Keratinocyte (primary cell): ENCODE measurements around the gene DYNC2I2. TPM values are rescaled to one million over a fixed set of nuclear protein-coding genes. Genes with fewer than 3 reads are reported as not detected.

Experiments
- DNase-seq: peaks from one replicate; pipeline ENCODE4 v3.0.0-alpha.2; 2011; ENCODE audit warnings: low read depth, missing footprints, low spot score
- FAIRE-seq: peaks from 2 replicates; lab custom pipeline; 2011; peaks lifted over from hg19 to GRCh38; lab: Jason Lieb, UNC
- H2AFZ ChIP-seq: 2 replicates; pipeline ENCODE4 v1.6.0; 2012; ENCODE audit warnings: low read length, control low read depth, inconsistent platforms; ENCODE audit not compliant: control insufficient read depth
- H3K27ac ChIP-seq: 2 replicates; pipeline ENCODE4 v1.5.1; 2011; ENCODE audit warnings: low read length; ENCODE audit not compliant: control insufficient read depth, insufficient read depth
- H3K27me3 ChIP-seq: 3 replicates; pipeline ENCODE4 v1.6.0; 2011; ENCODE audit warnings: low read length; ENCODE audit not compliant: control insufficient read depth, insufficient read depth; ENCODE audit errors: extremely low read depth
- H3K36me3 ChIP-seq, 2 experiments: 2 replicates in 1 of 2; 3 replicates in 1 of 2; pipeline ENCODE4 v1.5.1; 2011; ENCODE audit warnings: low read length in 2 of 2, mild to moderate bottlenecking in 1 of 2; ENCODE audit not compliant: control insufficient read depth in 2 of 2, insufficient read depth in 2 of 2; ENCODE audit errors: extremely low read depth in 1 of 2
- H3K4me1 ChIP-seq: 3 replicates; pipeline ENCODE4 v1.5.1; 2011; ENCODE audit warnings: low read length; ENCODE audit not compliant: control insufficient read depth, insufficient read depth; ENCODE audit errors: extremely low read depth
- H3K4me2 ChIP-seq: 3 replicates; pipeline ENCODE4 v1.6.0; 2011; ENCODE audit warnings: low read depth, low read length; ENCODE audit not compliant: control insufficient read depth, insufficient read depth; ENCODE audit errors: extremely low read depth
- H3K4me3 ChIP-seq, 3 experiments: fragments of 200-600 bp in 1 of 3; sonication (generic) in 1 of 3; 2 replicates in 2 of 3; 3 replicates in 1 of 3; pipeline ENCODE4 v1.5.1; 2011 to 2016; ENCODE audit warnings: low read length in 3 of 3, mild to moderate bottlenecking in 3 of 3, control low read depth in 2 of 3, inconsistent platforms in 1 of 3, low read depth in 1 of 3, mixed read lengths in 1 of 3, mixed run types in 1 of 3, moderate library complexity in 1 of 3; ENCODE audit not compliant: control insufficient read depth in 2 of 3, insufficient read depth in 2 of 3; ENCODE audit errors: extremely low read depth in 1 of 3
- H3K79me2 ChIP-seq: 2 replicates; pipeline ENCODE4 v1.6.0; 2012; ENCODE audit warnings: low read length; ENCODE audit not compliant: control insufficient read depth, insufficient read depth
- H3K9ac ChIP-seq: 3 replicates; pipeline ENCODE4 v1.6.0; 2011; ENCODE audit warnings: low read length; ENCODE audit not compliant: control insufficient read depth, insufficient read depth; ENCODE audit errors: extremely low read depth
- H3K9me1 ChIP-seq: 3 replicates; pipeline ENCODE4 v1.6.0; 2011; ENCODE audit warnings: low read length; ENCODE audit not compliant: control insufficient read depth, insufficient read depth; ENCODE audit errors: extremely low read depth
- H3K9me3 ChIP-seq: 2 replicates; pipeline ENCODE4 v1.5.1; 2012; ENCODE audit warnings: low read depth, low read length; ENCODE audit not compliant: control insufficient read depth
- H4K20me1 ChIP-seq: 3 replicates; pipeline ENCODE4 v1.6.0; 2011; ENCODE audit warnings: low read length; ENCODE audit not compliant: control insufficient read depth, insufficient read depth; ENCODE audit errors: extremely low read depth
- CTCF ChIP-seq, 3 experiments: IDR thresholded peaks in 1 of 3; conservative IDR thresholded peaks in 1 of 3; optimal IDR thresholded peaks in 1 of 3; 2 replicates in 2 of 3; 3 replicates in 1 of 3; pipeline versions ENCODE3 to v1.5.1; 2011; ENCODE audit warnings: low read length in 3 of 3, mild to moderate bottlenecking in 3 of 3, moderate library complexity in 2 of 3, control low read depth in 1 of 3, inconsistent platforms in 1 of 3; ENCODE audit not compliant: insufficient read depth in 2 of 3; ENCODE audit errors: extremely low read depth in 1 of 3
- EZH2 ChIP-seq: IDR thresholded peaks from one replicate; pipeline ENCODE4 v1.6.1; 2012; ENCODE audit warnings: inconsistent platforms, mild to moderate bottlenecking, low read length, moderate library complexity
- dilution Hi-C: fragments of 300-500 bp; cut with MboI; formaldehyde crosslinking; loops from one replicate; pipeline ENCODE4 v1.7.0; 2020; ENCODE audit warnings: low sequenced_read_pairs; ENCODE audit not compliant: extremely low pct_ligation_motif_present
- polyA plus RNA-seq, 5 experiments: library from polyadenylated mRNA; depleted of rRNA in 3 of 5; stranded (reverse) in 3 of 5; stranded (forward) in 1 of 5; unstranded in 1 of 5; fragments of >200 nt; gene quantifications; 1 replicate in 1 of 5; 2 replicates in 3 of 5; 3 replicates in 1 of 5; pipeline versions ENCODE4 v1.2.1 to v1.2.3, GENCODE V29; 2011 to 2012; ENCODE audit warnings: missing spikeins in 2 of 5, low read depth in 1 of 5, low replicate concordance in 1 of 5

DYNC2I2 gene
- polyA plus RNA-seq, 1 donor (not counting 4 experiments of a cell fraction or from before 2014, with no cell fraction given), result 11.5 TPM

- no peaks in the 10 kb centered on the region for H3K4me1 ChIP-seq
- no peaks in the 10 kb centered on the region for H3K79me2 ChIP-seq
- no peak overlapping the region for H3K27ac ChIP-seq
- H3K4me3 ChIP-seq, result no peak overlapping the region
- H4K20me1 ChIP-seq, result peaks cover 3% of the 10 kb centered on the region
- peaks cover 49 to 68% of the 10 kb centered on the region in 2 experiments for H3K36me3 ChIP-seq
- no peak overlapping the region for H3K9ac ChIP-seq
- H3K27me3 ChIP-seq, result no peaks in the 10 kb centered on the region
- TF ChIP-seq EZH2, result no peak
- TF ChIP-seq CTCF (optimal IDR thresholded peaks at IDR 0.05 in 1 of 3, IDR thresholded peaks at IDR 0.05 in 1 of 3, conservative IDR thresholded peaks at IDR 0.05 in 1 of 3; ENCODE audit: extremely low read depth in 1 of 3, insufficient read depth in 2 of 3, low read length in 3 of 3), result no peak
- DNase-seq (no peak), FAIRE-seq (no peak)
- H3K9me1 ChIP-seq, result no peaks in the 10 kb centered on the region
- no peak overlapping the region for H3K4me2 ChIP-seq
- no peak overlapping the region for H2AFZ ChIP-seq
- H3K9me3 ChIP-seq, result no peaks in the 10 kb centered on the region
- dilution Hi-C loops, result no loop called here
Measured at GRCh38 chr9:128619779-128620178, 36.9 kb downstream of the DYNC2I2 start.

GRCh38 chr9:128619127-128619526 is 37.5 kb downstream of the DYNC2I2 start:
- no peaks in the 10 kb centered on the region for H3K27me3 ChIP-seq
- DNase-seq (no peak), FAIRE-seq (no peak)
- no peaks in the 10 kb centered on the region for H3K79me2 ChIP-seq
- H3K36me3 ChIP-seq, result peaks cover 45 to 61% of the 10 kb centered on the region in 2 experiments
- no peak overlapping the region for H2AFZ ChIP-seq
- H3K9ac ChIP-seq, result no peak overlapping the region
- no peaks in the 10 kb centered on the region for H3K4me1 ChIP-seq
- no peaks in the 10 kb centered on the region for H3K9me1 ChIP-seq
- no peak overlapping the region for H3K4me3 ChIP-seq
- peaks cover 3% of the 10 kb centered on the region for H4K20me1 ChIP-seq
- TF ChIP-seq EZH2, result no peak
- TF ChIP-seq CTCF (optimal IDR thresholded peaks at IDR 0.05 in 1 of 3, IDR thresholded peaks at IDR 0.05 in 1 of 3, conservative IDR thresholded peaks at IDR 0.05 in 1 of 3; ENCODE audit: extremely low read depth in 1 of 3, insufficient read depth in 2 of 3, low read length in 3 of 3), result no peak
- dilution Hi-C loops, result no loop called here
- H3K4me2 ChIP-seq, result no peak overlapping the region
- H3K9me3 ChIP-seq, result no peaks in the 10 kb centered on the region
- no peak overlapping the region for H3K27ac ChIP-seq
